ENCODE measurements around the gene RFC4. TPM values are rescaled to one million over a fixed set of nuclear protein-coding genes. Genes with fewer than 3 reads are reported as not detected.

Gene RFC4
- total RNA-seq, 1 donor from 2014 or later: 12.4 TPM

- Mint-ChIP-seq H3K4me1 (ENCODE audit: low read depth) (no peaks in the 10 kb centered on the region), H3K27me3 (ENCODE audit: low read depth) (peaks cover 17% of the 10 kb centered on the region), H3K4me3 (ENCODE audit: unreplicated experiment) (no peak overlapping the region), H3K36me3 (ENCODE audit: low read depth) (no peaks in the 10 kb centered on the region), H3K9me3 (ENCODE audit: low read depth) (no peaks in the 10 kb centered on the region), H3K27ac (ENCODE audit: unreplicated experiment) (no peak overlapping the region)
- DNase-seq (ENCODE audit: low spot score): no peak
- peak; percentile 92 for TF ChIP-seq CTCF (IDR thresholded peaks at IDR 0.05)
Measured at GRCh38 chr3:186849374-186849975, 43.2 kb upstream of the RFC4 start.

- DNase-seq (ENCODE audit: low spot score): no peak
- TF ChIP-seq CTCF (IDR thresholded peaks at IDR 0.05): no peak
- Mint-ChIP-seq H3K27me3 (ENCODE audit: low read depth) (peaks cover 17% of the 10 kb centered on the region), H3K4me3 (ENCODE audit: unreplicated experiment) (no peak overlapping the region), H3K4me1 (ENCODE audit: low read depth) (no peaks in the 10 kb centered on the region), H3K9me3 (ENCODE audit: low read depth) (no peaks in the 10 kb centered on the region), H3K27ac (ENCODE audit: unreplicated experiment) (no peak overlapping the region), H3K36me3 (ENCODE audit: low read depth) (no peaks in the 10 kb centered on the region)
Measured at GRCh38 chr3:186847437-186847836, 41.2 kb upstream of the RFC4 start.

GRCh38 chr3:186845756-186846155, 39.5 kb upstream of the RFC4 start:
- H3K27ac Mint-ChIP-seq (ENCODE audit: unreplicated experiment): no peak overlapping the region
- no peak for DNase-seq (ENCODE audit: low spot score)
- H3K27me3 Mint-ChIP-seq (ENCODE audit: low read depth): peaks cover 17% of the 10 kb centered on the region
- no peaks in the 10 kb centered on the region for H3K9me3 Mint-ChIP-seq (ENCODE audit: low read depth)
- no peak for TF ChIP-seq CTCF (IDR thresholded peaks at IDR 0.05)
- H3K4me1 Mint-ChIP-seq (ENCODE audit: low read depth): peaks cover 8% of the 10 kb centered on the region
- no peaks in the 10 kb centered on the region for H3K36me3 Mint-ChIP-seq (ENCODE audit: low read depth)
- no peak overlapping the region for H3K4me3 Mint-ChIP-seq (ENCODE audit: unreplicated experiment)

GRCh38 chr3:186844908-186845307, 38.6 kb upstream of the RFC4 start:
- Mint-ChIP-seq H3K27ac (ENCODE audit: unreplicated experiment) (no peak overlapping the region), H3K4me1 (ENCODE audit: low read depth) (peaks cover 14% of the 10 kb centered on the region), H3K27me3 (ENCODE audit: low read depth) (peaks cover 17% of the 10 kb centered on the region), H3K4me3 (ENCODE audit: unreplicated experiment) (no peak overlapping the region), H3K36me3 (ENCODE audit: low read depth) (no peaks in the 10 kb centered on the region), H3K9me3 (ENCODE audit: low read depth) (no peaks in the 10 kb centered on the region)
- DNase-seq (ENCODE audit: low spot score): no peak
- no peak for TF ChIP-seq CTCF (IDR thresholded peaks at IDR 0.05)

GRCh38 chr3:186843039-186843432, 36.8 kb upstream of the RFC4 start:
- Mint-ChIP-seq H3K36me3 (ENCODE audit: low read depth) (no peaks in the 10 kb centered on the region), H3K9me3 (ENCODE audit: low read depth) (no peaks in the 10 kb centered on the region), H3K27ac (ENCODE audit: unreplicated experiment) (no peak overlapping the region), H3K27me3 (ENCODE audit: low read depth) (peaks cover 17% of the 10 kb centered on the region), H3K4me3 (ENCODE audit: unreplicated experiment) (no peak overlapping the region), H3K4me1 (ENCODE audit: low read depth) (peaks cover 19% of the 10 kb centered on the region)
- no peak for DNase-seq (ENCODE audit: low spot score)
- no peak for TF ChIP-seq CTCF (IDR thresholded peaks at IDR 0.05)

Measured in chondrocyte (in vitro differentiated cells).